ENCODE measurements around the gene TNFRSF19. TPM values are rescaled to one million over a fixed set of nuclear protein-coding genes. Genes with fewer than 3 reads are reported as not detected.

TNFRSF19 gene
- total and polyA plus RNA-seq, 4 donors, result 0.27 to 2.8 (median 0.91) TPM

DNA sequence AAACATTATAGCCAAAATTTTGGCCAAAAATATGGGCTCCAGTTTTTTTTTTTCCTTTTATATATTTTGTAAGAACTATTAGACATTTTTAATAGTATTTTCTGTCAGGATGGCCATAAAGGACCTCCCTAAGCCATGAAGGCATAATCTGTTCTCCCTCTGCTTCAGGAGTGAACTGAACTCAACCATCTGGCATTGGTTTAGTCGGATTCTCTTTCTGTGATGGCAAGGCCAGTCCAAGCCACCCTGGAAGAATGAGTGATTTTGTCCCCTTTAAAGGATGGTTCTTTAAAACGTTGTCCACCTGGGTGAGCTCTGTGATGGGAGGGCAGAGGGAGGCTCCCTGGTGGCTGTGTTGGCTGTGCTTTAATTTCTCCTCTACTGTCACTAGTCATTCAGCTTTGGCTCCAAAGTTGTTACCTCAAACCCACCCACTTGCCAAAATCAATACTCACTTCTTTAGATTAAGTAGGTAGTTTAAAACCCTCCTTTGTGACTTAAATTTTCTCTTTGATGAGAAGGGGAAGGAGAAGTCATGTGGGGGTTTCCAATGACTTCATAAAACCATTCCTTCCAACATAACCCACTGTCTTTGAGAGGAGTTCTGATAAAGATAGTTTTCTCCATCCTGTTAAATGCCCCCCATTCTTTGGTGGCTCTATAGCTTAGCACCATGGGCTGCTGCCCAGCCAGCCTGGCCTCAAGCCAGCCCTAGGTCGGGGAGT lies 4.4 kb downstream of the TNFRSF19 start:
- Histone ChIP-seq H3K4me3 (ENCODE audit: low read depth in 1 of 3, low read length in 3 of 3) (no peak overlapping the region), H3K9me3 (ENCODE audit: control insufficient read depth in 4 of 4, low read length in 3 of 4) (no peaks in the 10 kb centered on the region), H3K36me3 (ENCODE audit: control insufficient read depth in 4 of 4, insufficient read depth in 3 of 4, low read depth in 1 of 4, low read length in 3 of 4) (no peaks in the 10 kb centered on the region), H3K9ac (ENCODE audit: low read depth in 1 of 2, low read length in 2 of 2) (no peak overlapping the region), H3K27ac (ENCODE audit: low read depth in 1 of 2, low read length in 2 of 2) (no peak overlapping the region), H3K4me1 (ENCODE audit: control insufficient read depth in 4 of 4, insufficient read depth in 4 of 4, low read length in 3 of 4) (peaks cover 4 to 10% (median 7%) of the 10 kb centered on the region in 4 donors), H3K27me3 (ENCODE audit: control insufficient read depth in 4 of 4, insufficient read depth in 4 of 4, low read length in 3 of 4) (peaks cover 2 to 8% (median 5%) of the 10 kb centered on the region in 4 donors)
- WGBS, result 63% methylated on average over 3 of the region's 3 CpGs
- no peak for TF ChIP-seq JUND (IDR thresholded peaks at IDR 0.05)
- TF ChIP-seq TAF1 (conservative IDR thresholded peaks at IDR 0.05), result no peak
- TF ChIP-seq, protein P1, sequence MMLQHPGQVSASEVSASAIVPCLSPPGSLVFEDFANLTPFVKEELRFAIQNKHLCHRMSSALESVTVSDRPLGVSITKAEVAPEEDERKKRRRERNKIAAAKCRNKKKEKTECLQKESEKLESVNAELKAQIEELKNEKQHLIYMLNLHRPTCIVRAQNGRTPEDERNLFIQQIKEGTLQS (IDR thresholded peaks at IDR 0.05), result no peak
- no peak for TF ChIP-seq HNF4A (conservative IDR thresholded peaks at IDR 0.05)
- TF ChIP-seq FOXA1 (IDR thresholded peaks at IDR 0.05), result no peak
- no peak for TF ChIP-seq RXRA (IDR thresholded peaks at IDR 0.05)
- TF ChIP-seq NR2F2 (IDR thresholded peaks at IDR 0.05), result no peak
- no peak for TF ChIP-seq EGR1 (IDR thresholded peaks at IDR 0.05; ENCODE audit: low read depth in 2 of 2)
- TF ChIP-seq YY1 (IDR thresholded peaks at IDR 0.05), result no peak
- no peak for TF ChIP-seq GABPA (IDR thresholded peaks at IDR 0.05 in 1 of 2, conservative IDR thresholded peaks at IDR 0.05 in 1 of 2)
- TF ChIP-seq, protein P2, sequence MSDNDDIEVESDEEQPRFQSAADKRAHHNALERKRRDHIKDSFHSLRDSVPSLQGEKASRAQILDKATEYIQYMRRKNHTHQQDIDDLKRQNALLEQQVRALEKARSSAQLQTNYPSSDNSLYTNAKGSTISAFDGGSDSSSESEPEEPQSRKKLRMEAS (IDR thresholded peaks at IDR 0.05), result no peak
- no peak for TF ChIP-seq FOXA2 (IDR thresholded peaks at IDR 0.05)
- TF ChIP-seq SP1 (IDR thresholded peaks at IDR 0.05), result no peak
- TF ChIP-seq HNF4G (IDR thresholded peaks at IDR 0.05), result no peak
- TF ChIP-seq, protein P3, sequence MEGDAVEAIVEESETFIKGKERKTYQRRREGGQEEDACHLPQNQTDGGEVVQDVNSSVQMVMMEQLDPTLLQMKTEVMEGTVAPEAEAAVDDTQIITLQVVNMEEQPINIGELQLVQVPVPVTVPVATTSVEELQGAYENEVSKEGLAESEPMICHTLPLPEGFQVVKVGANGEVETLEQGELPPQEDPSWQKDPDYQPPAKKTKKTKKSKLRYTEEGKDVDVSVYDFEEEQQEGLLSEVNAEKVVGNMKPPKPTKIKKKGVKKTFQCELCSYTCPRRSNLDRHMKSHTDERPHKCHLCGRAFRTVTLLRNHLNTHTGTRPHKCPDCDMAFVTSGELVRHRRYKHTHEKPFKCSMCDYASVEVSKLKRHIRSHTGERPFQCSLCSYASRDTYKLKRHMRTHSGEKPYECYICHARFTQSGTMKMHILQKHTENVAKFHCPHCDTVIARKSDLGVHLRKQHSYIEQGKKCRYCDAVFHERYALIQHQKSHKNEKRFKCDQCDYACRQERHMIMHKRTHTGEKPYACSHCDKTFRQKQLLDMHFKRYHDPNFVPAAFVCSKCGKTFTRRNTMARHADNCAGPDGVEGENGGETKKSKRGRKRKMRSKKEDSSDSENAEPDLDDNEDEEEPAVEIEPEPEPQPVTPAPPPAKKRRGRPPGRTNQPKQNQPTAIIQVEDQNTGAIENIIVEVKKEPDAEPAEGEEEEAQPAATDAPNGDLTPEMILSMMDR (IDR thresholded peaks at IDR 0.05; ENCODE audit: low read depth, low read length, missing input control), result no peak
- TF ChIP-seq, protein P4, sequence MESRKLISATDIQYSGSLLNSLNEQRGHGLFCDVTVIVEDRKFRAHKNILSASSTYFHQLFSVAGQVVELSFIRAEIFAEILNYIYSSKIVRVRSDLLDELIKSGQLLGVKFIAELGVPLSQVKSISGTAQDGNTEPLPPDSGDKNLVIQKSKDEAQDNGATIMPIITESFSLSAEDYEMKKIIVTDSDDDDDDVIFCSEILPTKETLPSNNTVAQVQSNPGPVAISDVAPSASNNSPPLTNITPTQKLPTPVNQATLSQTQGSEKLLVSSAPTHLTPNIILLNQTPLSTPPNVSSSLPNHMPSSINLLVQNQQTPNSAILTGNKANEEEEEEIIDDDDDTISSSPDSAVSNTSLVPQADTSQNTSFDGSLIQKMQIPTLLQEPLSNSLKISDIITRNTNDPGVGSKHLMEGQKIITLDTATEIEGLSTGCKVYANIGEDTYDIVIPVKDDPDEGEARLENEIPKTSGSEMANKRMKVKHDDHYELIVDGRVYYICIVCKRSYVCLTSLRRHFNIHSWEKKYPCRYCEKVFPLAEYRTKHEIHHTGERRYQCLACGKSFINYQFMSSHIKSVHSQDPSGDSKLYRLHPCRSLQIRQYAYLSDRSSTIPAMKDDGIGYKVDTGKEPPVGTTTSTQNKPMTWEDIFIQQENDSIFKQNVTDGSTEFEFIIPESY (IDR thresholded peaks at IDR 0.05), result no peak
- TF ChIP-seq RAD21 (IDR thresholded peaks at IDR 0.05), result no peak
- no peak for DNase-seq (ENCODE audit: low spot score)

DNA sequence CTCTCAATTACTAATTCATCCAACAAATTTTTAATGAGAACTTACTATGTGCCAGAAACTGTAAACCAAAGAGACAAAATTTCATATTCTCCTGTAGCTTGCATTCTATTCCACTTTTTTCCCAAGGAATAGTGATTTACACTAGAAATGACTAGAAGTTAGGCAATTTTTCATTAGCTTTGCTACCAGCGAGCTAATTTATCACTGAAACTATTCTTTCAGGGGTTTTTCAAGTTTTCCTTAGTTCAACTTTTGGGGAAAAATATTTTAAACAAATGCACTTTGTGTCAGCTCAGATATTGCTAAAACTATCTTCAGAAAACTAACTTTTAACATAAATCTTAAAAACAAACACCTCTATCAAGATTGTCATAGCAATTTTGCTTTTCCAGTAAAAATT lies 5.4 kb downstream of the TNFRSF19 start:
- Histone ChIP-seq H3K27me3 (ENCODE audit: control insufficient read depth in 4 of 4, insufficient read depth in 4 of 4, low read length in 3 of 4) (peaks cover 0 to 4% (median under 1%) of the 10 kb centered on the region in 4 donors), H3K4me1 (ENCODE audit: control insufficient read depth in 4 of 4, insufficient read depth in 4 of 4, low read length in 3 of 4) (peaks cover 6 to 15% (median 11%) of the 10 kb centered on the region in 4 donors), H3K27ac (ENCODE audit: low read depth in 1 of 2, low read length in 2 of 2) (no peak overlapping the region), H3K4me3 (ENCODE audit: low read depth in 1 of 3, low read length in 3 of 3) (no peak overlapping the region), H3K9ac (ENCODE audit: low read depth in 1 of 2, low read length in 2 of 2) (no peak overlapping the region), H3K9me3 (ENCODE audit: control insufficient read depth in 4 of 4, low read length in 3 of 4) (no peaks in the 10 kb centered on the region), H3K36me3 (ENCODE audit: control insufficient read depth in 4 of 4, insufficient read depth in 3 of 4, low read depth in 1 of 4, low read length in 3 of 4) (no peaks in the 10 kb centered on the region)
- DNase-seq (ENCODE audit: low spot score), result no peak
- 80% methylated on average over 1 of the region's 1 CpG for WGBS
- TF ChIP-seq FOXA1 (IDR thresholded peaks at IDR 0.05) (no peak), YY1 (IDR thresholded peaks at IDR 0.05) (no peak), NR2F2 (IDR thresholded peaks at IDR 0.05) (no peak), JUND (IDR thresholded peaks at IDR 0.05) (no peak), GABPA (IDR thresholded peaks at IDR 0.05 in 1 of 2, conservative IDR thresholded peaks at IDR 0.05 in 1 of 2) (no peak), HNF4G (IDR thresholded peaks at IDR 0.05) (no peak), EGR1 (IDR thresholded peaks at IDR 0.05; ENCODE audit: low read depth in 2 of 2) (no peak), FOXA2 (IDR thresholded peaks at IDR 0.05) (no peak), HNF4A (conservative IDR thresholded peaks at IDR 0.05) (no peak), RXRA (IDR thresholded peaks at IDR 0.05) (no peak), SP1 (IDR thresholded peaks at IDR 0.05) (no peak), TAF1 (conservative IDR thresholded peaks at IDR 0.05) (no peak), RAD21 (IDR thresholded peaks at IDR 0.05) (no peak)
- TF ChIP-seq, protein P2 (IDR thresholded peaks at IDR 0.05), result no peak
- TF ChIP-seq, protein P5, sequence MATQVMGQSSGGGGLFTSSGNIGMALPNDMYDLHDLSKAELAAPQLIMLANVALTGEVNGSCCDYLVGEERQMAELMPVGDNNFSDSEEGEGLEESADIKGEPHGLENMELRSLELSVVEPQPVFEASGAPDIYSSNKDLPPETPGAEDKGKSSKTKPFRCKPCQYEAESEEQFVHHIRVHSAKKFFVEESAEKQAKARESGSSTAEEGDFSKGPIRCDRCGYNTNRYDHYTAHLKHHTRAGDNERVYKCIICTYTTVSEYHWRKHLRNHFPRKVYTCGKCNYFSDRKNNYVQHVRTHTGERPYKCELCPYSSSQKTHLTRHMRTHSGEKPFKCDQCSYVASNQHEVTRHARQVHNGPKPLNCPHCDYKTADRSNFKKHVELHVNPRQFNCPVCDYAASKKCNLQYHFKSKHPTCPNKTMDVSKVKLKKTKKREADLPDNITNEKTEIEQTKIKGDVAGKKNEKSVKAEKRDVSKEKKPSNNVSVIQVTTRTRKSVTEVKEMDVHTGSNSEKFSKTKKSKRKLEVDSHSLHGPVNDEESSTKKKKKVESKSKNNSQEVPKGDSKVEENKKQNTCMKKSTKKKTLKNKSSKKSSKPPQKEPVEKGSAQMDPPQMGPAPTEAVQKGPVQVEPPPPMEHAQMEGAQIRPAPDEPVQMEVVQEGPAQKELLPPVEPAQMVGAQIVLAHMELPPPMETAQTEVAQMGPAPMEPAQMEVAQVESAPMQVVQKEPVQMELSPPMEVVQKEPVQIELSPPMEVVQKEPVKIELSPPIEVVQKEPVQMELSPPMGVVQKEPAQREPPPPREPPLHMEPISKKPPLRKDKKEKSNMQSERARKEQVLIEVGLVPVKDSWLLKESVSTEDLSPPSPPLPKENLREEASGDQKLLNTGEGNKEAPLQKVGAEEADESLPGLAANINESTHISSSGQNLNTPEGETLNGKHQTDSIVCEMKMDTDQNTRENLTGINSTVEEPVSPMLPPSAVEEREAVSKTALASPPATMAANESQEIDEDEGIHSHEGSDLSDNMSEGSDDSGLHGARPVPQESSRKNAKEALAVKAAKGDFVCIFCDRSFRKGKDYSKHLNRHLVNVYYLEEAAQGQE (IDR thresholded peaks at IDR 0.05), result no peak
- TF ChIP-seq, protein P3 (IDR thresholded peaks at IDR 0.05; ENCODE audit: low read depth, low read length, missing input control), result no peak
- TF ChIP-seq, protein P1 (IDR thresholded peaks at IDR 0.05), result no peak

Data from liver (tissue), 9 donors.